ENCODE data around the gene PRKCE.

Gene PRKCE

GRCh38 chr2:45647356-45647755 is 4.1 kb upstream of the PRKCE start:
- H4K91ac ChIP-seq (ENCODE audit: low read length), result no peak overlapping the region
- H3K4me1 ChIP-seq (ENCODE audit: control insufficient read depth, insufficient read depth, low read depth, low read length), result peaks cover 15% of the 10 kb centered on the region
- 84% methylated on average over 9 of the region's 9 CpGs for WGBS
- H2BK15ac ChIP-seq (ENCODE audit: low read depth, poor library complexity, severe bottlenecking), result no peak overlapping the region
- no peak overlapping the region for H4K8ac ChIP-seq (ENCODE audit: low read length)
- no peak overlapping the region for H3K23ac ChIP-seq (ENCODE audit: low read length in 2 of 2)
- no peak overlapping the region for H3K14ac ChIP-seq (ENCODE audit: low read length in 2 of 2)
- H3K4me3 ChIP-seq (ENCODE audit: insufficient read depth in 1 of 2, low read depth in 1 of 2, low read length in 2 of 2), result no peak overlapping the region
- no peak overlapping the region for H3K9ac ChIP-seq (ENCODE audit: low read length)
- no peak overlapping the region for H3K18ac ChIP-seq (ENCODE audit: low read depth in 1 of 2, low read length in 2 of 2)
- H2BK120ac ChIP-seq (ENCODE audit: low read depth, low read length), result no peak overlapping the region
- no peak overlapping the region for H3K27ac ChIP-seq (ENCODE audit: low read length, poor library complexity, severe bottlenecking)
- H3K4me2 ChIP-seq (ENCODE audit: low read length, poor library complexity, severe bottlenecking), result no peak overlapping the region
- H2BK12ac ChIP-seq (ENCODE audit: low read length in 2 of 2), result no peak overlapping the region
- no peak overlapping the region for H2AK5ac ChIP-seq (ENCODE audit: low read length, severe bottlenecking)
- H3K79me1 ChIP-seq (replicated peaks; ENCODE audit: low read length, poor library complexity, severe bottlenecking), result peaks cover 5% of the 10 kb centered on the region
- DNase-seq, result no peak
- no peak overlapping the region for H2AFZ ChIP-seq (ENCODE audit: low read depth, low read length)
- H3K9me3 ChIP-seq (ENCODE audit: control insufficient read depth, low read length), result no peaks in the 10 kb centered on the region
- no peak overlapping the region for H2BK5ac ChIP-seq (ENCODE audit: low read depth, low read length, poor library complexity, severe bottlenecking)
- H3K27me3 ChIP-seq (ENCODE audit: control insufficient read depth in 1 of 2, insufficient read depth in 1 of 2, low read length in 2 of 2), result peaks cover 8 to 9% of the 10 kb centered on the region in 2 experiments
- no peak overlapping the region for H3K4ac ChIP-seq (ENCODE audit: low read depth in 1 of 2, low read length in 2 of 2)
- H3K36me3 ChIP-seq (ENCODE audit: control insufficient read depth in 1 of 2, insufficient read depth in 2 of 2, low read depth in 1 of 2, low read length in 2 of 2), result no peaks in the 10 kb centered on the region

GRCh38 chr2:45647986-45648520 is 3.4 kb upstream of the PRKCE start:
- peaks cover 18% of the 10 kb centered on the region for H3K4me1 ChIP-seq (ENCODE audit: control insufficient read depth, insufficient read depth, low read depth, low read length)
- no peak overlapping the region for H4K91ac ChIP-seq (ENCODE audit: low read length)
- H3K9me3 ChIP-seq (ENCODE audit: control insufficient read depth, low read length), result no peaks in the 10 kb centered on the region
- WGBS, result 96% methylated on average over 2 of the region's 3 CpGs
- H3K9ac ChIP-seq (ENCODE audit: low read length), result no peak overlapping the region
- H3K27me3 ChIP-seq (ENCODE audit: control insufficient read depth in 1 of 2, insufficient read depth in 1 of 2, low read length in 2 of 2), result peaks cover 2 to 3% of the 10 kb centered on the region in 2 experiments
- no peak overlapping the region for H3K14ac ChIP-seq (ENCODE audit: low read length in 2 of 2)
- no peak overlapping the region for H2BK5ac ChIP-seq (ENCODE audit: low read depth, low read length, poor library complexity, severe bottlenecking)
- H2BK15ac ChIP-seq (ENCODE audit: low read depth, poor library complexity, severe bottlenecking), result no peak overlapping the region
- H4K8ac ChIP-seq (ENCODE audit: low read length), result no peak overlapping the region
- no peak overlapping the region for H2BK12ac ChIP-seq (ENCODE audit: low read length in 2 of 2)
- H3K23ac ChIP-seq (ENCODE audit: low read length in 2 of 2), result no peak overlapping the region
- H3K36me3 ChIP-seq (ENCODE audit: control insufficient read depth in 1 of 2, insufficient read depth in 2 of 2, low read depth in 1 of 2, low read length in 2 of 2), result no peaks in the 10 kb centered on the region
- H3K4me2 ChIP-seq (ENCODE audit: low read length, poor library complexity, severe bottlenecking), result no peak overlapping the region
- peaks cover 10% of the 10 kb centered on the region for H3K79me1 ChIP-seq (replicated peaks; ENCODE audit: low read length, poor library complexity, severe bottlenecking)
- no peak overlapping the region for H3K27ac ChIP-seq (ENCODE audit: low read length, poor library complexity, severe bottlenecking)
- DNase-seq, result peak; percentile 8
- H3K4ac ChIP-seq (ENCODE audit: low read depth in 1 of 2, low read length in 2 of 2), result no peak overlapping the region
- no peak overlapping the region for H3K4me3 ChIP-seq (ENCODE audit: insufficient read depth in 1 of 2, low read depth in 1 of 2, low read length in 2 of 2)
- no peak overlapping the region for H2AFZ ChIP-seq (ENCODE audit: low read depth, low read length)
- H3K18ac ChIP-seq (ENCODE audit: low read depth in 1 of 2, low read length in 2 of 2), result no peak overlapping the region
- no peak overlapping the region for H2AK5ac ChIP-seq (ENCODE audit: low read length, severe bottlenecking)
- H2BK120ac ChIP-seq (ENCODE audit: low read depth, low read length), result no peak overlapping the region

- Histone ChIP-seq H3K9ac (ENCODE audit: low read length) (peak overlapping the region; percentile 95), H4K91ac (ENCODE audit: low read length) (no peak overlapping the region), H2BK12ac (ENCODE audit: low read length in 2 of 2) (no peak overlapping the region), H3K4ac (ENCODE audit: low read depth in 1 of 2, low read length in 2 of 2) (no peak overlapping the region), H2BK15ac (ENCODE audit: low read depth, poor library complexity, severe bottlenecking) (no peak overlapping the region), H2AK5ac (ENCODE audit: low read length, severe bottlenecking) (no peak overlapping the region), H3K79me1 (replicated peaks; ENCODE audit: low read length, poor library complexity, severe bottlenecking) (peaks cover 13% of the 10 kb centered on the region), H3K27me3 (ENCODE audit: control insufficient read depth in 1 of 2, insufficient read depth in 1 of 2, low read length in 2 of 2) (no peaks in the 10 kb centered on the region), H2BK5ac (ENCODE audit: low read depth, low read length, poor library complexity, severe bottlenecking) (no peak overlapping the region), H3K9me3 (ENCODE audit: control insufficient read depth, low read length) (no peaks in the 10 kb centered on the region), H4K8ac (ENCODE audit: low read length) (no peak overlapping the region), H3K18ac (ENCODE audit: low read depth in 1 of 2, low read length in 2 of 2) (no peak overlapping the region), H3K36me3 (ENCODE audit: control insufficient read depth in 1 of 2, insufficient read depth in 2 of 2, low read depth in 1 of 2, low read length in 2 of 2) (no peaks in the 10 kb centered on the region), H3K4me2 (ENCODE audit: low read length, poor library complexity, severe bottlenecking) (no peak overlapping the region), H3K14ac (ENCODE audit: low read length in 2 of 2) (no peak overlapping the region), H3K23ac (ENCODE audit: low read length in 2 of 2) (no peak overlapping the region), H3K4me1 (ENCODE audit: control insufficient read depth, insufficient read depth, low read depth, low read length) (peaks cover 15% of the 10 kb centered on the region), H2AFZ (ENCODE audit: low read depth, low read length) (no peak overlapping the region), H3K4me3 (ENCODE audit: insufficient read depth in 1 of 2, low read depth in 1 of 2, low read length in 2 of 2) (peak overlapping the region in 1 of 2 experiments; percentile 92), H3K27ac (ENCODE audit: low read length, poor library complexity, severe bottlenecking) (no peak overlapping the region), H2BK120ac (ENCODE audit: low read depth, low read length) (no peak overlapping the region)
- WGBS, result 48% methylated on average over 2 of the region's 2 CpGs
- DNase-seq, result no peak
Observed at GRCh38 chr2:45648636-45649035, 2.8 kb upstream of the PRKCE start.

- Histone ChIP-seq H3K4me2 (ENCODE audit: low read length, poor library complexity, severe bottlenecking) (peak overlapping the region; percentile 100), H4K8ac (ENCODE audit: low read length) (no peak overlapping the region), H3K14ac (ENCODE audit: low read length in 2 of 2) (no peak overlapping the region), H2AK5ac (ENCODE audit: low read length, severe bottlenecking) (no peak overlapping the region), H2BK120ac (ENCODE audit: low read depth, low read length) (no peak overlapping the region), H3K9me3 (ENCODE audit: control insufficient read depth, low read length) (no peaks in the 10 kb centered on the region), H3K9ac (ENCODE audit: low read length) (peak overlapping the region; percentile 95), H3K4ac (ENCODE audit: low read depth in 1 of 2, low read length in 2 of 2) (peak overlapping the region in 1 of 2 experiments; percentile 40), H2AFZ (ENCODE audit: low read depth, low read length) (no peak overlapping the region), H3K4me3 (ENCODE audit: insufficient read depth in 1 of 2, low read depth in 1 of 2, low read length in 2 of 2) (peak overlapping the region in 1 of 2 experiments; percentile 92), H2BK15ac (ENCODE audit: low read depth, poor library complexity, severe bottlenecking) (no peak overlapping the region), H4K91ac (ENCODE audit: low read length) (no peak overlapping the region), H2BK12ac (ENCODE audit: low read length in 2 of 2) (peak overlapping the region in 1 of 2 experiments; percentile 0), H2BK5ac (ENCODE audit: low read depth, low read length, poor library complexity, severe bottlenecking) (no peak overlapping the region), H3K18ac (ENCODE audit: low read depth in 1 of 2, low read length in 2 of 2) (peak overlapping the region in 1 of 2 experiments; percentile 96), H3K27ac (ENCODE audit: low read length, poor library complexity, severe bottlenecking) (peak overlapping the region; percentile 38), H3K36me3 (ENCODE audit: control insufficient read depth in 1 of 2, insufficient read depth in 2 of 2, low read depth in 1 of 2, low read length in 2 of 2) (no peaks in the 10 kb centered on the region), H3K23ac (ENCODE audit: low read length in 2 of 2) (no peak overlapping the region), H3K4me1 (ENCODE audit: control insufficient read depth, insufficient read depth, low read depth, low read length) (peaks cover 13% of the 10 kb centered on the region), H3K79me1 (replicated peaks; ENCODE audit: low read length, poor library complexity, severe bottlenecking) (peaks cover 21% of the 10 kb centered on the region), H3K27me3 (ENCODE audit: control insufficient read depth in 1 of 2, insufficient read depth in 1 of 2, low read length in 2 of 2) (no peaks in the 10 kb centered on the region)
- 26% methylated on average over 10 of the region's 10 CpGs for WGBS
- DNase-seq, result peak; percentile 32
Observed at GRCh38 chr2:45649462-45649857, 2.0 kb upstream of the PRKCE start.

Data from mesenchymal stem cell (in vitro differentiated cells and primary cell).